Activated CD8-positive, alpha-beta T cell treated with anti-CD3 and anti-CD28 coated beads for 36 hours (primary cell): ENCODE data around the gene CDH2. TPM values are rescaled to one million over a fixed set of nuclear protein-coding genes. Genes with fewer than 3 reads are reported as not detected.

Experiments used
- ATAC-seq: fragments of 200-7000 bp; cut with Tn5 transposase; one replicate; pipeline ENCODE4 v1.10.0; 2021; ENCODE audit warnings: mild to moderate bottlenecking, moderate library complexity
- CTCF ChIA-PET: fragments of 350-600 bp; sonication (Branson Sonifier 250); formaldehyde crosslinking; loops from one replicate; lab custom pipeline; 2021; ENCODE audit warnings: antibody characterized with exemption; lab: Charles Lee
- POLR2A ChIA-PET: fragments of 350-600 bp; sonication (Branson Sonifier 250); formaldehyde crosslinking; loops from one replicate; lab custom pipeline; 2021; ENCODE audit warnings: antibody characterized with exemption; lab: Charles Lee
- DNase-seq: peaks from one replicate; pipeline ENCODE4 v3.0.0-alpha.2; 2020
- H3K27ac Mint-ChIP-seq: one replicate; pipeline ENCODE4 v1.8.0; 2021; ENCODE audit warnings: mild to moderate bottlenecking, mixed read lengths
- H3K27me3 Mint-ChIP-seq: one replicate; pipeline ENCODE4 v1.8.0; 2021; ENCODE audit warnings: mixed read lengths
- H3K36me3 Mint-ChIP-seq: one replicate; pipeline ENCODE4 v1.8.0; 2021; ENCODE audit warnings: low read depth, mixed read lengths
- H3K4me1 Mint-ChIP-seq: one replicate; pipeline ENCODE4 v1.8.0; 2021; ENCODE audit warnings: low read depth, mixed read lengths
- H3K4me3 Mint-ChIP-seq: one replicate; pipeline ENCODE4 v1.8.0; 2021; ENCODE audit warnings: mild to moderate bottlenecking, moderate library complexity, mixed read lengths
- H3K9me3 Mint-ChIP-seq: one replicate; pipeline ENCODE4 v1.8.0; 2021; ENCODE audit warnings: mixed read lengths
- CTCF ChIP-seq: fragments of 200-600 bp; IDR thresholded peaks from one replicate; pipeline ENCODE4 v1.8.0; 2022; ENCODE audit warnings: antibody characterized with exemption, mild to moderate bottlenecking
- intact Hi-C: fragments of 100-400 bp; cut with micrococcal nuclease; formaldehyde crosslinking; loops from one replicate; pipeline ENCODE4 v1.10.0; 2022
- total RNA-seq, 2 experiments: library from RNA; stranded (reverse); gene quantifications; one replicate each; pipeline ENCODE4 v1.2.3, GENCODE V29; 2021

The CDH2 gene
- total RNA-seq, 2 experiments from 2014 or later: 0.18 TPM; not detected in 1

GRCh38 chr18:28124131-28125029, 52.5 kb downstream of the CDH2 start:
- ATAC-seq: no peak
- CTCF ChIA-PET: no interaction called here
- H3K27me3 Mint-ChIP-seq: no peaks in the 10 kb centered on the region

GRCh38 chr18:28123401-28124030, 53.4 kb downstream of the CDH2 start:
- no peaks in the 10 kb centered on the region for H3K27me3 Mint-ChIP-seq
- H3K27ac Mint-ChIP-seq: no peak overlapping the region
- H3K4me3 Mint-ChIP-seq: no peak overlapping the region
- no peak for TF ChIP-seq CTCF
- peaks cover 3% of the 10 kb centered on the region for H3K9me3 Mint-ChIP-seq
- no peaks in the 10 kb centered on the region for H3K4me1 Mint-ChIP-seq
- DNase-seq: no peak
- ChIA-PET CTCF (no interaction called here), POLR2A (no interaction called here)
- no peaks in the 10 kb centered on the region for H3K36me3 Mint-ChIP-seq
- ATAC-seq: no peak
- intact Hi-C loops: no loop called here

More at GRCh38 chr18:28124131-28125029, 52.5 kb downstream of the CDH2 start:
- H3K9me3 Mint-ChIP-seq: peaks cover 3% of the 10 kb centered on the region
- no peaks in the 10 kb centered on the region for H3K4me1 Mint-ChIP-seq
- POLR2A ChIA-PET: no interaction called here
- H3K36me3 Mint-ChIP-seq: no peaks in the 10 kb centered on the region
- no peak overlapping the region for H3K27ac Mint-ChIP-seq
- intact Hi-C loops: no loop called here
- no peak for DNase-seq
- TF ChIP-seq CTCF: no peak
- H3K4me3 Mint-ChIP-seq: no peak overlapping the region

GRCh38 chr18:28120828-28121515, 56.0 kb downstream of the CDH2 start:
- H3K4me3 Mint-ChIP-seq: no peak overlapping the region
- no peak for ATAC-seq
- no peaks in the 10 kb centered on the region for H3K4me1 Mint-ChIP-seq
- ChIA-PET CTCF (no interaction called here), POLR2A (no interaction called here)
- intact Hi-C loops: no loop called here
- no peak for DNase-seq
- no peak for TF ChIP-seq CTCF
- peaks cover 3% of the 10 kb centered on the region for H3K9me3 Mint-ChIP-seq
- no peaks in the 10 kb centered on the region for H3K36me3 Mint-ChIP-seq
- no peak overlapping the region for H3K27ac Mint-ChIP-seq
- H3K27me3 Mint-ChIP-seq: no peaks in the 10 kb centered on the region

GRCh38 chr18:28116461-28116860, 60.5 kb downstream of the CDH2 start:
- Mint-ChIP-seq H3K4me1 (no peaks in the 10 kb centered on the region), H3K27ac (no peak overlapping the region), H3K4me3 (no peak overlapping the region), H3K27me3 (no peaks in the 10 kb centered on the region), H3K9me3 (peaks cover 3% of the 10 kb centered on the region), H3K36me3 (no peaks in the 10 kb centered on the region)
- CTCF ChIA-PET: interaction anchor here (0.6 kb wide), 1 partner anchor 451 kb away, joined by 3 read pairs; no protein-coding TSS in a partner anchor
- TF ChIP-seq CTCF: no peak
- POLR2A ChIA-PET: no interaction called here
- DNase-seq (no peak), ATAC-seq (no peak)
- intact Hi-C loops: no loop called here
